Ureter (tissue), 1 donor: Measurements from ENCODE around the gene PHC1. TPM values are rescaled to one million over a fixed set of nuclear protein-coding genes. Genes with fewer than 3 reads are reported as not detected.

ENCODE experiments used
- DNase-seq: peaks from one replicate; pipeline ENCODE4 v3.0.0-alpha.2; 2020; ENCODE audit warnings: low spot score
- total RNA-seq: library from RNA; stranded (reverse); gene quantifications from one replicate; pipeline ENCODE4 v1.2.4, GENCODE V29; 2023
- donor health status: DM: yes; HTN: yes; CAD: no.

PHC1 gene
- total RNA-seq, 1 donor from 2014 or later: 44.9 TPM

GRCh38 chr12:8950221-8950527, 35.9 kb downstream of the PHC1 start:
- DNase-seq: no peak

DNA sequence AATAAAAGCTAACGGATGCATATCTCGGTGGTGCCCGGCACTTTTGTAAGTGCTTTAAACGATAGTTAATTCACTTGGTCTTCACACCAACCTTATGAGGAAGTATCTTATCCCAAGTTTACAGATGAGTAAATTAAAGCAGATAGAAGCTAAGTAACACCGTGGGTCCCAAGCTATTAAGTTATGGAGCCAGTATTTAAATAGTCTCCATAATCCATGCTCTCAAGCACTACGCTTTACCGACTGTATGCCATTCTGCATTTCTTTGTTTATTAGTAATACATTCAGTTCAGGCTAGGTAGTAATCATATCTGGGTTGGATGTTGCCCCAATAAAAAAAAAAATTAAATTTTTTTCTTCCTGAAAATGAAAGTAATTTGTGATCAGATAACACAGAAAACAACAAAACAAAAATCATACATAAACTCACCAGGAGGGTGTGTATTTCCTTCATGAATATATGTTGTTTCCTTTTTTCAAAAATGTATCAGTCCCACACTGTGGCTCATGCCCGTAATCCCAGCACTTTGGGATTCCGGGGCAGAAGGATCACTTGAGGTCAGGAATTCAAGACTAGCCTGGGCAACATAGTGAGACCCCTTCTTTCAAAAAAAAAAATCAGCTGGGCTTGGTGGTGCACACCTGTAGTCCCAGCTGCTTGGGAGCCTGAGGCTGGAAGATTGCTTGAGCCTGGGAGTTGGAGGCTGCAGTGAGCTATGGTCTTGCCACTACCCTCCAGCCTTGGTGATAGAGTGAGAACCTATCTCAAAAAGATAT, 36.6 kb downstream of the PHC1 start:
- DNase-seq: no peak

GRCh38 chr12:8951744-8952143, 37.4 kb downstream of the PHC1 start:
- no peak for DNase-seq

DNA sequence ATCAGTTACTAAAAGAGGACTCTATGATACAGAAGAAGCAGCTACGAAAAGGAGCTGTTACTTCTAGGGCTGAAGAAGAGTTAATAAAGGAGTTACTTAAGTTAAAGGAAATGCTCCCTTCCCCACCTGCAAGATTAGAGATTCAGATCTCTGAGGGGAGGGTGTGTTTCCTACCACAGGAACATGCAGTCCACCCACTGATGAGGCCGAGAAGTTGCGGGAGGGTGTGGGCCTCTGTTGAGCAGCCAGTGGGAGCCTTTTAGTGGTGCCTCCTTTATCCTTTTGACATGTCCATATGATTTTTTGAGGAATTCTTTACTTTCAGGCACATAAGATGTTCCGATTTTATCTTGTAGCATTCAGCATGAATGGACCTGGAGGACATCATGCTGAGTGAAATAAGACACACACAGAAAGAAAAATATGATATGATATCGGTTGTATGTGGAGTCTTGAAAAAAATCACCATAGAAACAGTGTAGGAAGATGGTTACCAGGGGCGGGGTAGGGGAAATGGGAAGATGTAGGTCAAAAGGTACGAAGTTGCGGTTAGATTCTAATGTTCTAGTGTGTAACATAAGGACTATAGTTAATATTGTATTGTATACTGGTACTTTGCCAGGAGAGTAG, 39.6 kb downstream of the PHC1 start:
- DNase-seq: no peak

DNA sequence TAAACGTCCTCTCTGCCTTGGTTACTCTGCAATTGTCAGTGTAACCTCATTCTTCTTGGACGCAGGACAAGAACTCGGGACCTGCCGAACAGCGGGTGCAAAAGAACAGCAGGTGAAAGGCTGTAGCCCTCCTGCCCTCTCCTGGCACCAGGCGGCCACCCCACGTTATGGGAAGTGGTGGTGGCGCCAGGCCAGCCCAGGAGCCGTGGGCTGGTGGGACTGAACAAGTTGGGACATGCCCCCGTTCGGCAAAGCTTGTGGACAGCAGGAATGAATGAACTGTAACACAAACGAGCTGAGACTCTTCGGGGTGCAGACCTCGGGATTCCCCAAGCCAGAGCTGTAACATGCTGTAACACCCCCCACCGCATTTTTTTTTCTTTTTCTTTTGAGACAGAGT, 41.8 kb downstream of the PHC1 start:
- no peak for DNase-seq

- no peak for DNase-seq
Observed at GRCh38 chr12:8956772-8957171, 42.5 kb downstream of the PHC1 start.

GRCh38 chr12:8957561-8957960, 43.3 kb downstream of the PHC1 start:
- DNase-seq: no peak

- DNase-seq: no peak
Observed at GRCh38 chr12:8958066-8958465, 43.8 kb downstream of the PHC1 start.

- no peak for DNase-seq
Observed at GRCh38 chr12:8960176-8960575, 45.9 kb downstream of the PHC1 start.

DNA sequence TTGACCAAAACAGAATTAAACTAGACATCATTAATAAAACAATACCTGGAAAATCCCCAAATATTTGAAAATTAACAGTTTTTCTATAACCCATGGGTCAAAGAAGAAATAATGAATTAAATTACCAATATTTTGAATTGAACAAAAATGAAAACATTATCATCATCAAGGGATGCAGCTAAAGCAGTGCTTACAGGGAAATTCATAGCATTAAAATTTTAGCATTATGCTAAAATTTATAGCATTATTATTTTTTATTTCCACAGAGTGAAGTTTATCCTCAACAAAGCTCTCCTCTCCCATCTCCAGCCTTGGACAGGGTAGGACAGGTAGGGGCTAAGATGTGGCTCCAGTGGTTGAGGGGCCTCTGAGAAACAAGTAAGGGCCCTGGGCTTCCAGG, 54.5 kb downstream of the PHC1 start:
- no peak for DNase-seq

DNA sequence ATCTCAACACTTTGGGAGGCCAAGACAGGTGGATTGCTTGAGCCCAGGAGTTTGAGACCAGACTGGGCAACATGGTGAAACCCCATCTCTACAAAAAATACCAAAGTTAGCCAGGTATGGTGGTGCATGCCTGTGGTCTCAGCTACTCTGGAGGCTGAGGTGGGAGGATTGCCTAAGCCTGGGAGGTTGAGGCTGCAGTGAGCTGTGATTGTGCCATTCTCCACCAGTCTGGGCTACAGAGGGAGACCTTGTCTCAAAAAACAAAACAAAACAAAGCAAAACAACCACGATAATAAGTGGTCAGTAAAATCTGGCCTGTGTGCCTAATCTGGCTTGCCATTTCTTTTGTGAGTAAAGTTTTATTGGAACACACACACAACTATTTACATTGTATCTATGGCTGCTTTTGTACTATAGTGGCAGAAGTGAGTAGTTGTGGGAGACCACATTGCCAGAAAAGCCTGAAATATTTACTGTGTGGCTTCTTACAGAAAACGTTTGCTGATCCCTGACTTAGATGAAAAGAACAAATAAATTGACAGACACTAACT, 55.6 kb downstream of the PHC1 start:
- no peak for DNase-seq

DNA sequence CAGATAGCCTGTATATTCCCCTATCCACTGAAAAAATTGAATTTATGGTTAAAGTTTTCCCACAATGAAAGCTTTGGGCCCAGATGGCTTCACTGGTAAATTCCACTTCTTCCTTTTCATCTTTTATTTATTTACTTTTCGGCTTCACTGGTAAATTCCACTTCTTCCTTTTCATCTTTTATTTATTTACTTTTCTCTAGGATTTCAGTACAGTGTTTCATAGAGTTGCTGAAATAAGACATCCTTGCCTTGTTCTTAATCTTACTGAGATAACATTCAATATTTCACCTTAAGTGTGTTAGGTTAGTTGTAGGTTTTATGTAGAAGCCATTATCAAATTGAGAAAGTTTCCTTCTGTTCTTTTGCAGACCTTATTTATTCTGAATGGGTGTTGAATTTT, 56.1 kb downstream of the PHC1 start:
- no peak for DNase-seq

DNA sequence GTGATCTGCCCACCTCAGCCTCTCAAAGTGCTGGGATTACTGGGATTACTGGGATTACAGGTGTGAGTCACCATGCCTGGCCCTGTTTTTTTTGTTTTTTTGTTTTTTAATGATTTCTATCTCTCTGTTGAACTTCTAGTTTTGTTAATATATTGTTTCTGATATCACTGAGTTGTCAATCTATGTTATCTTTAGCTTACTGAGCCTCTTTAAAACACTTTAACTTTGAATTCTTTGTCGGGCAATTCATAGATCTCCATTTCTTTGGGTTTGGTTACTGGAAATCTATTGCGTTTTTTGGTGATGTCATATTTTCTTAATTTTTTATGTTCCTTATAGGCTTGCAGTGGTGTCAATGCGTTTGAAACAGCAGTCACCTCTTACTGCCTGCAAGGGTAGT, 65.8 kb downstream of the PHC1 start:
- DNase-seq: no peak

DNA sequence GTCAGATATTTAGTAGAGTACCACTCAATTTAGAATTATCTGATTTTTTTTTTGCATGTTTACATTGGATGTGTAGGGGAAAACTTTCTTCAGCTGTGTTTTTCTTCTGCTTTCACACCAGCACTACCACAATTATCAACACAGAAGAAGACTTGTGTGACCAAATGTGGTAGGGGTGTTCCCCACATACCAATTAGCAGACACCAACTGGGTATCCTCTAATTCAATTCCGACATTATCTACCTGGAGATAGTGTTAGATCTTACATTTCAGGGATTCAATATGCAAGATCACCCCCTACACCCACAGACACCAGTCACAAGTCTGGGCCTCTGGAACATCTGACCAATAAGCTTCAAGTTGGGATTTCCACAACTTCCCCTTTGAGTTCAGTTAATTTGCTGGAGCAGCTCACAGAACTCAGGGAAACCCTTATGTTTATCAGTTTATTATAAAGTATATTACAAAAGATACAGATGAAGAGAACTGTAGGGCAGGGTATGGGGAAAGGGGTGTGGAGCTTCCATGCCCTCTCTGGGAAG, 71.0 kb downstream of the PHC1 start:
- no peak for DNase-seq

GRCh38 chr12:8987163-8987562, 72.9 kb downstream of the PHC1 start:
- no peak for DNase-seq

- no peak for DNase-seq
Observed at GRCh38 chr12:8987685-8988084, 73.4 kb downstream of the PHC1 start.

- DNase-seq: no peak
Observed at GRCh38 chr12:8989413-8989812, 75.1 kb downstream of the PHC1 start, which contains the start of gene KLRG1. KLRG1 (plus strand) TSS chr12:8989546; CDS start chr12:8989636, 90 bp downstream.

Other genes with a start within 250 kb of the PHC1 start
- 43.4 TPM for gene RIMKLB, start 216.5 kb upstream of the PHC1 start, total RNA-seq
- gene A2ML1, start 91.9 kb upstream of the PHC1 start, total RNA-seq: 5.9 TPM
- 181 TPM for gene M6PR, start 35.1 kb downstream of the PHC1 start, total RNA-seq
- 2.4 TPM for gene KLRG1, start 75.0 kb downstream of the PHC1 start, total RNA-seq
- gene A2M, start 201.4 kb downstream of the PHC1 start, total RNA-seq: 688 TPM